ENCODE measurements around the gene CARD6. TPM values are rescaled to one million over a fixed set of nuclear protein-coding genes. Genes with fewer than 3 reads are reported as not detected.
A peak's percentile ranks its signal among the peaks of the same experiment; 100 is the strongest.

The CARD6 gene
- total and polyA plus RNA-seq, 2 of the 13 experiments (the other 11 are each of a cell fraction or from before 2014, with no cell fraction given), result 0.33 to 1.4 TPM

GRCh38 chr5:40895440-40896425 lies 54.6 kb downstream of the CARD6 start (continued):
- TF ChIP-seq ZMYM4 (CRISPR knock-in tag; IDR thresholded peaks at IDR 0.05), result peak; percentile 94
- TF ChIP-seq SAP130 (CRISPR knock-in tag; IDR thresholded peaks at IDR 0.05; ENCODE audit: low read depth), result peak; percentile 44; the same call in 1 of the 2 replicates
- TF ChIP-seq THAP9 (CRISPR knock-in tag; IDR thresholded peaks at IDR 0.05; ENCODE audit: borderline replicate concordance), result peak; percentile 52; the same call in 1 of the 2 replicates
- TF ChIP-seq MAFK (conservative IDR thresholded peaks at IDR 0.05 in 1 of 2, IDR thresholded peaks at IDR 0.05 in 1 of 2; ENCODE audit: low read length in 2 of 2), result 0 out of 4 replicates have a peak, but pooled peaks of 1 of the 2 experiments have one; percentile 1
- peak; percentile 67; the same call in 1 of the 2 replicates for TF ChIP-seq ZNF350 (CRISPR knock-in tag; IDR thresholded peaks at IDR 0.05; ENCODE audit: borderline replicate concordance, low read depth)
- peak; percentile 92 for TF ChIP-seq ZNF317 (CRISPR knock-in tag; IDR thresholded peaks at IDR 0.05)
- TF ChIP-seq ZNF331 (CRISPR knock-in tag; IDR thresholded peaks at IDR 0.05), result peak; percentile 59; the same call in 1 of the 2 replicates
- TF ChIP-seq, protein P1, sequence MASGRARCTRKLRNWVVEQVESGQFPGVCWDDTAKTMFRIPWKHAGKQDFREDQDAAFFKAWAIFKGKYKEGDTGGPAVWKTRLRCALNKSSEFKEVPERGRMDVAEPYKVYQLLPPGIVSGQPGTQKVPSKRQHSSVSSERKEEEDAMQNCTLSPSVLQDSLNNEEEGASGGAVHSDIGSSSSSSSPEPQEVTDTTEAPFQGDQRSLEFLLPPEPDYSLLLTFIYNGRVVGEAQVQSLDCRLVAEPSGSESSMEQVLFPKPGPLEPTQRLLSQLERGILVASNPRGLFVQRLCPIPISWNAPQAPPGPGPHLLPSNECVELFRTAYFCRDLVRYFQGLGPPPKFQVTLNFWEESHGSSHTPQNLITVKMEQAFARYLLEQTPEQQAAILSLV (CRISPR knock-in tag; IDR thresholded peaks at IDR 0.05; ENCODE audit: borderline replicate concordance), result 0 out of 2 replicates have a peak, but pooled peaks have one; percentile 58
- peak; percentile 67; the same call in 1 of the 2 replicates for TF ChIP-seq ZNF280D (CRISPR knock-in tag; IDR thresholded peaks at IDR 0.05)
- 0 out of 2 replicates have a peak, but pooled peaks have one; percentile 31 for TF ChIP-seq ARNT2 (CRISPR knock-in tag; IDR thresholded peaks at IDR 0.05; ENCODE audit: low read depth)
- 0 out of 2 replicates have a peak, but pooled peaks have one; percentile 71 for TF ChIP-seq ZNF761 (CRISPR knock-in tag; conservative IDR thresholded peaks at IDR 0.05)
- TF ChIP-seq SKI (IDR thresholded peaks at IDR 0.05; ENCODE audit: partially characterized antibody), result peak; percentile 39
- TF ChIP-seq, protein P2, sequence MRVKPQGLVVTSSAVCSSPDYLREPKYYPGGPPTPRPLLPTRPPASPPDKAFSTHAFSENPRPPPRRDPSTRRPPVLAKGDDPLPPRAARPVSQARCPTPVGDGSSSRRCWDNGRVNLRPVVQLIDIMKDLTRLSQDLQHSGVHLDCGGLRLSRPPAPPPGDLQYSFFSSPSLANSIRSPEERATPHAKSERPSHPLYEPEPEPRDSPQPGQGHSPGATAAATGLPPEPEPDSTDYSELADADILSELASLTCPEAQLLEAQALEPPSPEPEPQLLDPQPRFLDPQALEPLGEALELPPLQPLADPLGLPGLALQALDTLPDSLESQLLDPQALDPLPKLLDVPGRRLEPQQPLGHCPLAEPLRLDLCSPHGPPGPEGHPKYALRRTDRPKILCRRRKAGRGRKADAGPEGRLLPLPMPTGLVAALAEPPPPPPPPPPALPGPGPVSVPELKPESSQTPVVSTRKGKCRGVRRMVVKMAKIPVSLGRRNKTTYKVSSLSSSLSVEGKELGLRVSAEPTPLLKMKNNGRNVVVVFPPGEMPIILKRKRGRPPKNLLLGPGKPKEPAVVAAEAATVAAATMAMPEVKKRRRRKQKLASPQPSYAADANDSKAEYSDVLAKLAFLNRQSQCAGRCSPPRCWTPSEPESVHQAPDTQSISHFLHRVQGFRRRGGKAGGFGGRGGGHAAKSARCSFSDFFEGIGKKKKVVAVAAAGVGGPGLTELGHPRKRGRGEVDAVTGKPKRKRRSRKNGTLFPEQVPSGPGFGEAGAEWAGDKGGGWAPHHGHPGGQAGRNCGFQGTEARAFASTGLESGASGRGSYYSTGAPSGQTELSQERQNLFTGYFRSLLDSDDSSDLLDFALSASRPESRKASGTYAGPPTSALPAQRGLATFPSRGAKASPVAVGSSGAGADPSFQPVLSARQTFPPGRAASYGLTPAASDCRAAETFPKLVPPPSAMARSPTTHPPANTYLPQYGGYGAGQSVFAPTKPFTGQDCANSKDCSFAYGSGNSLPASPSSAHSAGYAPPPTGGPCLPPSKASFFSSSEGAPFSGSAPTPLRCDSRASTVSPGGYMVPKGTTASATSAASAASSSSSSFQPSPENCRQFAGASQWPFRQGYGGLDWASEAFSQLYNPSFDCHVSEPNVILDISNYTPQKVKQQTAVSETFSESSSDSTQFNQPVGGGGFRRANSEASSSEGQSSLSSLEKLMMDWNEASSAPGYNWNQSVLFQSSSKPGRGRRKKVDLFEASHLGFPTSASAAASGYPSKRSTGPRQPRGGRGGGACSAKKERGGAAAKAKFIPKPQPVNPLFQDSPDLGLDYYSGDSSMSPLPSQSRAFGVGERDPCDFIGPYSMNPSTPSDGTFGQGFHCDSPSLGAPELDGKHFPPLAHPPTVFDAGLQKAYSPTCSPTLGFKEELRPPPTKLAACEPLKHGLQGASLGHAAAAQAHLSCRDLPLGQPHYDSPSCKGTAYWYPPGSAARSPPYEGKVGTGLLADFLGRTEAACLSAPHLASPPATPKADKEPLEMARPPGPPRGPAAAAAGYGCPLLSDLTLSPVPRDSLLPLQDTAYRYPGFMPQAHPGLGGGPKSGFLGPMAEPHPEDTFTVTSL (CRISPR knock-in tag; IDR thresholded peaks at IDR 0.05; ENCODE audit: borderline replicate concordance), result peak; percentile 61; the same call in 1 of the 2 replicates
